Activated CD4-positive, alpha-beta T cell treated with anti-CD3 and anti-CD28 coated beads for 48 hours (primary cell): Measurements from ENCODE around the gene LARP1.

ENCODE experiments used
- DNase-seq: peaks from one replicate; pipeline ENCODE4 v3.0.0-alpha.2; 2020

LARP1 gene

DNA sequence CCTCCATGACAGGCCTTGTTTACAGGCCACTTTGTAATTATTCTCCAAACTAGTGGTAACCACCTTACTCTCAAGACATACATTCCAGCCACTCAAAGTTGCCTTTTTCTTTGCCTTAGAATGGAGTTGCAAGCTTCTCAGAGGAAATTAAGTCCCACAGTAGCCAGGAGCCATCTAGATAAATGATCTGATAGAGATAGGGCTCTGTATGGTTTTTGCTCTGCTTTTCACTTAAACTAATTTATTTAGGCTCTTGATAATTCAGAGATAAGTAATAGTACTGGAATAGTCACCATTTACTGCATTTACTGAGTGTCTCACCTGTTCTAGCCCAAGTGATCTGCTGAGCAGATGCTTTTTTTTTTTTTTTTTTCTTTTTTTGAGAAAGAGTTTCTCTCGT, 7.5 kb downstream of the LARP1 start:
- DNase-seq: no peak

DNA sequence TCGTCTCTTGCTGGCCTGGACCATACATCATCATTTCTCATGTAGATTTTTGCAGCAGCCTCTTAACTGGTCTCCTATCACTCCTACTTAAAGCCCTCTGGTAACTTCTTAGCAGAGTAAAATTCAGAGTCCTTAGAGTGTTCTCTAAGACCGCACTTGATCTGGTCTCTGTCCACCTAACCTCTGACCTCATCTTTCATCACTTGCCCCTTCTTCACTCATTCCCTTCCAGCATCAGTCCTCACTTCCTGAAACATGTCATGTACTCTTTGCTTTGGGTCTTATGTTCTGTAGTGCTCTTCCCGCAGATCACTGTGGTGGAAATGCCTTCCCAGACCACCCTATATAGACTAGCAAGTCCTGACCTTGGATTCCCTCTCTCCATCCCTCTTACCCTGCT, 9.8 kb downstream of the LARP1 start:
- DNase-seq: no peak

DNA sequence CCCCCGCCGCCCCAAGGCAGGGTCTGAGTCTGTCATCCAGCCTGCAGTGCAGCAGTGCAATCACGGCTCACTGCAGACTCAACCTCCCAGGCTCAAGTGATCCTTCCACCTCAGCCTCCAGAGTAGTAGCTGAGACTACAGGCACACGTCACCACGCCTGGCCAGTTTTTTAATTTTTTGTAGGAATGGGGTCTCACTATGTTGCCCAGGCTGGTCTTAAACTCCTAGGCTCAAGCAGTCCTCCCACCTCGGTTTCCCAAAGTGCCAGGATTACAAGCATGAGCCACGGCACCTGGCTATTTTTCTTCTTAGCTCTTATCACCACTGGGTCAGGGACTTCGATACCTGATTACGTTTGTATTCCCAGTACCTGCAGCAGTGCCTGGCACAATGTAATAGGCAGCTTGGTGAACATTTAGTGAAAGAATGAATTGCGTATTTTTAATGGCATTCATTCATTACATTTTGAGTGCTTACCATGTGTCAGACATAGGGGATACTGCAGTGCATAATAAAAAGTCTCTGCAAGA, 10.3 kb downstream of the LARP1 start:
- DNase-seq: no peak

DNA sequence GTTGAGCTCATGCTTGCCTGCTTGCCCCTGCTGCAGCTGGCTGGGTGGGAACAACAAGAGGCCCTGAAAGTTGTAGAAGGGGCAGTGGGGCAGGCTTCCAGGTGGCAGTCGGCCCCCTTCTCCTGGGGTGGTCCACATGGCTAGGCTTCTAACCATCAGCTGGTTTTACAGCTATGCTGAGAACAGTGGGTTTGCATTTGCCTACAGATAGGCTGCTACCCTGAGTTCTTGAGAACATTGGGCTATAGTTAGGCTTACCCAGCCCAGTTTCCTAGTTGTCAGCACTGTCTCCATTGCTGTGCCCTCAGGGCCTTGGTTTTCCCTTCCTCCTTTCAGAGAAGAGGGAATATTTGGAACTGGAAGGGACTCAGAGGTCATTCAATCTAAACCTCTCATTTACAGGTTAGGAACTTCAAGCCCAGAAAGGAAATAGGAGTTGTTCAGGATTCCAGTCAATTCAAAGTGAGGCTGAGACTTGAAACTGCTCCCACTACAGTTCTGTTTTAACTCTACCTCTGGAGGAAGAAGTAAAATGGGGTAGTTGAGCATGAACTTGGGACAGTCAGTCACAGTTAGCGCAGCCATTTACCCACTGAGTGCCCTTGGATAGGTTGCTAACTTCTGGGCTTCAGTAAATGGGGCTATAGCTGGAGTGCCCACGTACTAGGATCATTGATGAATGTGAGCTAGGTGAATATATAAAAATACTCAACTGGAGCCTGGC, 11.5 kb downstream of the LARP1 start:
- DNase-seq: no peak

DNA sequence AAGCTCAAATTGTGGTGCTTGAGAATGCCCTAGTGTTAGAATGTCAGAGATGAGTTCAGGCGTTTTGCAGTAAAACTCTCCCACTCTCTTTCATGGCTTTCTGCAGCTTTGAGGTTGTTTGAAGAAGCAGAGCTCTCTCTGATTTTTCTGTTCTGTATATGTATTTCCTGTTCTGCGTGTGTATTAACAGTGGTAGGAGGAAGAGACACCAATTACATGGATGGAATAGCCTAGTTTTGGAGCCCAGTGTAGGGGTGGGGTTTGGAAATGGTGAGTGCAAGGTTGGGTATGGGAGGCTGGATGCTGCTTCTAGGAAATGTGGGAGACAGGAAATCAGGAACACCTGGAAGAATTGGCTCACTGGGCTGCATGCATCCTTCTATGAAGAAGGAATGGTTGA, 12.4 kb downstream of the LARP1 start:
- DNase-seq: no peak

DNA sequence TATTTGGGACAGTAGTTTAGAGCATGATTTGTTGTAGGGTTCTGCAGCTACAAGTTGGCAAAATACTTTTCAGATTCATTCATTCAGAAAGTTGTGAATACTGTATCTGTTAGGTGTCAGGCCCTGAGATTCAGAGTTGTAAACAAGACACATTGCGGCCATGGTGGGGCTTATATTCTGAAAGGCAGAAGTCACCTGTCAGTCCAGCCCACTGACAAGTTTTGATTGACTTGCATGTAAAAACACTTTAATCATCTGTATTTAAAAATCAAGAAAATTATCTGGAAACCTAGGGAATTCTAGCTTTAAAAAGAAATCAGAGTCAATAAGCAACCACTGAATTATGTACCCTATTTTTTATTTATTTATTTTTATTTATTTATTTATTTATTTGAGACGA, 13.0 kb downstream of the LARP1 start:
- no peak for DNase-seq

DNA sequence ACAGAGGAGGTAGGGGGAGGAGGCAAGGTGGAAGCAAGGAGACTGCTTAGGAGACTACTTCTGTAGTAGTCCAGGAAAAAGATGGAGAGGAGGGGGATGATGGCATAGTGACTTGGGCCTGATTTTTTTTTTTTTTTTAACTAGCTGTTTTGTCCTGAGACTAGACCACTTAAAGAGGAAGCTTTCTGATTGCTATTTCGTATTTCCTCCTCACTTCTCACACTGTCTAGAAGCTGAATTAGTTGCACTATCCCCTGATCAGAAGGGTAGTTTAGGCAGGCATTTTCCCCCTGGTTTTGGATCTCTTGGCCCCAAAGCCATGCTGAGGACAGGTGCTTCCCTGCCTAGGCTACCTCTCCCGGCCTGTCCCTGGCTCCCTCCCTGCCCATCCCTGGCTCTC, 14.9 kb downstream of the LARP1 start:
- no peak for DNase-seq

DNA sequence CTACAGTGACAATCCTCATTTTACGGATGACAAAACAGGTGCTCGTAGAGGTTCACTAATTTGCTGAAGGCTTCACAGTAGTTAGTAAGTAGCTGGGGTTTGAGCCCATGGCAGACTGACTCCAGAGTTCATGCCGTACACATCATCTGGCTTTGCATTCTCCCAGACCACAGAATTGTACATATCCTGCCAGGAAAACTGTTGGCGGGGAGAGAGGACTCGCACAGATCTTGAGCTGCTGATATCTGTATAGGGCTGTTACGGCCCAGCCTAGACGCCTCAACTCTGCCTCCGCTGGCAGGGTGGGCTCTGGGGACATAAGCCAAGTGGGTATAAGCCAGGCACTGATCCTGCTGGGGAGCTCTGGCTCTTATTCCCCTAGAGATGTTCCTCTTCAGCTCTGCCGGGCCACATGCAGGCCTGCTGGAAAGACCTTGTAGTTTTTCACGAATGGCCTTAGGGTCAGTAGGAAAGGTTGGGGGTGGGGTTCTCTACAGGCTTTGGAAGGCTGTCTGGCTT, 16.3 kb downstream of the LARP1 start:
- no peak for DNase-seq

DNA sequence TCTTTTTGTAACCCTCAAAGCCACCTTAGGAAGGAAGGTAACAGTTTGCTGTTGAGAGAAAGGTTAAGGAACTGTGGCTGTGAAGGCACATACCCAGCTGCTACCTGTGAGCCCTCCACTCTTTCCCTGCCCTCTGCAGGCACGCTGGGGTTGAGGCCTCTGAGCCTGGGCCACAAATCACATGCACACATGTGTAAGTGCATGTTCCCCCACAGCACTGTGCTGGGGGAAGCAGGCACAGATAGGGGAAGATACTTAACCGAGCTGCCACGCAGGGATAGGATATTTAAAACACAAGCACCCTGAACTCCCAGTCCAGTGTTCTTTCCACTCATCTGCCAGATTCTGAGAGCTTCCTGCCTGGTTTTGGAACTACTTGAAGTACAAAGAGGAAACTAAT, 18.1 kb downstream of the LARP1 start:
- no peak for DNase-seq

DNA sequence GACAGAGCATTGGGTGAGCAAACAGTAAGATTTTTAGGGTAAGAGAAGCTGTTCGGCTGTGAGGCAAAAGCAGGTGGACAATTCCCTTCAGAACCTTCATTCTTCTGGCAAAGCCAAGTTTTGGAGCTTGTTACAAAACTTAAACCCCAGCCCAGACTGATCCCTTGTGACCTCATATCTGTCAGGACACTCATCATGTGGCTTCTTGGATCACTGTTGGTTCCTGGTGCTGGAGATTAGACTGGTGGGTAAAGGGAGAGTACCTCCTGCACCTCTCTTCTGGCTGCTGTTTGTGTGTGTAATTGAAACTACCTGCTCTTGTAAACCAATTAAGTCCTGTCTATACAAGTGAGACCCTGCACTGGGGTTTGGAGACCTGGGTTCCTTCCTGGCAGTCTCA, 21.0 kb downstream of the LARP1 start:
- DNase-seq: no peak

DNA sequence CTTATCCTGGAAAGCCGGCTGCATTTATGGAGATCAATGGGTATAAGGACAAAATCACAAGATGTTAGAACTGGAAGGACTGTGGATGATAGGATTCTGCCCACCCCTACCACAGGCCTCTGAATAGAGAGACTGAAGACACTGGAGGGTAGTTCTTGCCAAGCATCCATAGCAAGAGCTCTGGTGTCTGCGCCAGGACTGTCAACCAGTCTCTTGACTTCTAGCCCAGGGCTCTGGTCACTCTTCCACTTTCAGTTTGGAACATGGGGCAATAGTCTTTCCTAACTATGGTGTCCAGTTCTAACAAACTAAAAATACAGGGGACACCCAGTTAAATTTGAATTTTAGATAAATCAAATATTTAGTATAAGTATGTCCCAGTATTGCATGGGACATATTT, 23.4 kb downstream of the LARP1 start:
- DNase-seq: no peak

DNA sequence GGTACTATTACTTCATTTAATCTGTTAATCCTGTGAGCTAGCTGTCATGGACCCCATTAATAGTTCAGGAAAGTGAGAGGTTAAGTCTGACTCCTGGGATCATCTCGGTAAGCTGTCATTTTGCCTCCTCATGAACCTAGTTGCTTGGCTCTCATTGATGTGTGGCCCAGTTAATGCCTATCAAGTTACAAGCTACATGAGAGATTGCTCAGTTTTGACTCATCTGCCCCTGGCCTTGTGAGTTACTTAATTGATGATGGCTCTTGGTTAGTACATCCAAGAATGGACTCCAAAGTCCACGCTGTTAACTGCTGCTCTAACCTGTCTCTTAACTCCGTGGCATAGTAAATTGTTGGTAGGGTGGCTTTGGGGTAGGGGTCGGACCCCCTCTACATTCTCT, 23.9 kb downstream of the LARP1 start:
- DNase-seq: no peak

DNA sequence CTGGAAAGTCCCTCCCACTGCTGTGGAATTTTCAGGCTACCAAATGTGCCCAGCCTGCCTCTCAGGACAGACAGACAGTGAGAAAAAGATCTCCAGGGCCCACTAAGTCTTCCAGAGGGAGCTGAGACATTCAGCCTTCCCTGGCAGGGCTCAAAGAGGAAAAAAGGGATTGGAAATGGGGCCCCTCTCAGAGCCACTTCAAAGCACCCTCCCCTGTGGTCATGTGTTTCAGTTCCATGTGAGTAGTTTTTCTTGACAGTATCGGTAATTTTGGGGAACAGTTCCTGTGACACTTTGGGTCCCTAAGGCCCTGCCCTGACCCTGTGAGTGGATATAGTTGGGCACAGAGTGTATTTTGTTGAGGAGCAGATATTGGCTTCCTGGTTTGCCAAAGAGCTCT, 25.0 kb downstream of the LARP1 start:
- no peak for DNase-seq

DNA sequence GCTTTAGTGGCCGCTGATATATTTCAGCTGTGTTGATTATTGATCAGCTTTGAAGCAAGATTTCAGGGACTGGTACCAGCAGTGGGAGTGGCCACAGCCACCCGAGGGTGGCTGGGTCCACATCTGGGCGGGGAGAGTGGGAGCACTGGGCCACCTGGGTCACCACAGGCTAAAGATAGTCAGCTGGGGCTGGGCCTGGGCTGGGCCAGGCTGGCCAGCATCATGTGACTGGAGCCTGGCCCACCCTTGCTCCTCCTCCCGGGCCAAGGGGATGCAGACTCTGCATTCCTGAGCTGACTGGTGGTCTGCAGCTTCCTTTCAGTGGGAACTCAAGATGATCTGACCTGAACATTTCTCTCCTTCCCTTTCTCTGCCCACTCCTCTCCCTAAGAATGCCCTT, 27.1 kb downstream of the LARP1 start:
- DNase-seq: no peak

DNA sequence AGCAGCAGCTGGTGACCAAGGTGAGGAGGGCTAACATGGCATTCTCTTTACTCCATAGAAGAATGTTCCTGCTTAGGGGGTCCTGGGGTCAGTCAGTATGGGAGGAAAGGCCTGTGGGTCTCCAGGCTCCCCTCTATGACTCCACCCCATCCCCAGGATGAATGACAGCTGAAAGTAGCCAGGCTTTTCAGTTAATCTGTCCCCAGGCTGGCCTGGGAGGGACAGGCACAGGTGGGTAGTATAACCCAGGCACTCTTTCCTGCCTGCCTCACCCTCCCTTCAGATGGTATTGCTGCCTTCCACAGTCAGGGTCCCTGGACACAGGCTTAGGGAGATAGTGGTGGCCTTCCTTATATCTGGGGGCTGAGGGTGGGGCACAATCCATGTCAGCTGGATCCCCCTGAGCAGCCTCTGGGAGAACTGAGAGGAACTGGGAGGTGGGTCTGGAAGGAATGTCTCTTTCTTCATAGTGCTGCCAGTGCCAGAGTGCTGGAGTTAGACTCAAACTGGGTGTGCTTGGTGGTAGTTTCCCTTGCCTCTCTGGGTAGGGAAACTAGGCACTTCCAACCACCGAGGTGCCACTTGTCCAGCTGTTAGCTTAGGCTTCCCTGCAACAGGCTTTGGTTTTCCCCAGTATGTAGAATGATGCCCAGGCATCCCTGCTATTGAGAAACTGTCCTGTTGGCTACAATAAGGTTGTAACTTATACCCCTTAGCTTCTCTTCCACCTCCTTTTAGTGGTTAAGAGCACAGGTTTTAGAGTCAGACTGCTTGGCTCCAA, 27.8 kb downstream of the LARP1 start:
- DNase-seq: no peak

DNA sequence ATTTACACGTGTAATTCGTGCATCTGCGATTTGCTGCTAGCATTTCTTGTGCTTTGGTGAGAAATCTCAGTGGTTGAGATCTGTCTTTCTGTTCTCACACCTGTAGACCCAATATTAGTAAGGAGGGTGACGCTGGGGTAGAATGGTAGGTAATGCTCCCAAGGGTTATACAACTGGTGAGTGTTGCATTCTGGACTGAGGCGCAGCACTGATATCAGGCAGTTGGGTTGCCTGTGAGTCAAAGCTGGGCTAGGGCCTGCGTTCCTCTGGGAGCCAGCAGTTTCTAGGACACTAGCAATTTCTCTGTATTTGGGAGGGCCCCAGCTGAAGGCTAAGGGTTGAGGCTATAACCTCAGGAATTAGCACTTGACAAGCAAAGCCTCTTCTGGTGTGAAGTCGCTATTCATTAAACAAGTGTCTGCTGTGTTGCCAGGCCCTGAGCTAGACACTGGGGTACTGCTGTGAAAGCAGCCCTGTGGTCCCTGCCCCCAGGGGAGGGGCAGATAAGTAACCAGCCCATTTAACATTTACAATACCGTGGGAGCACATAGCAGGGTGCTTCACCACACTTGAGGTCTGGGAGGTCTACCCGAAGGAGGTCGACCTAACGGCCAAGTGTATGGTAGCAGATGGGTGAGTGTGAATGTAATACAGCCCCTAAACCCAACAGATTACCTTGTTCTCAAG, 28.7 kb downstream of the LARP1 start:
- no peak for DNase-seq

DNA sequence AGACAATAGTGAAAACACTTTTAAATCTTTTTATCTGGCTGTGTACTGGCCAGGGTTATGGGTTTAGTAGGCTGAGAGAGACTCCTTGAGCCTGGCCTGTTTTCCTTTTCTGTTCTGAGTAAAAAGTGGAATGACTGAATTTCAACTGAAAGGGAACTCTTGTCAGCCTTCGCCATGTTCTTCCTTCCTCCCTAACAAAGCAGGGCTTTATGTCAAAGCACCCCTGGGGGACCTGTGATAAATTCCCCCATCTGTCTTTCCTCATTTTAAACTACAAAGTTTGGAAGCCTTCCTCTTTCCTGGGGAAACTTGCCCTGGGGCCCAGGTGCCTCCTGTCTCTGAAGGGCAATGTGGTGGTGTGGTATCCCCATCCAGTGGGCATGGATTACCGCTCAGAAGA, 29.7 kb downstream of the LARP1 start:
- no peak for DNase-seq

DNA sequence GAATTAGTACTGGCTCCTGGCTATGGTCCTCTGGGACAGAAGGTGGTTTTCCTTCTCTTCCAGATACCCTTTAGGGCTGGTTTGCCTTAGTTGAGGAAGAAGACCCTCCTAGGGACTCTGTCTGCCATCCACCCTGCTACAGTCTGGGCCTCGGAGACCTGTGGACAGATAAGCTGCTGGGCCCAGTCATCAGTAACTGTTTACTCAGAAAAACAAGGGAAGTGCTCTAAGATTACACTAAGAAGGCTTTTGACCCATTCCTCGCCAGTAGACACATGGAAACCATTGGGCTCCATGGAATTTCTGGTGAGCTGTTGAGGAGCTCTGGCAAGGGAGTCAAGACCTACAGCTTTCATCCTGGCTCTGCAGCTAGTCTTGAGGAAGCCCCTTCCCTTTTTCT, 31.2 kb downstream of the LARP1 start:
- DNase-seq: no peak

DNA sequence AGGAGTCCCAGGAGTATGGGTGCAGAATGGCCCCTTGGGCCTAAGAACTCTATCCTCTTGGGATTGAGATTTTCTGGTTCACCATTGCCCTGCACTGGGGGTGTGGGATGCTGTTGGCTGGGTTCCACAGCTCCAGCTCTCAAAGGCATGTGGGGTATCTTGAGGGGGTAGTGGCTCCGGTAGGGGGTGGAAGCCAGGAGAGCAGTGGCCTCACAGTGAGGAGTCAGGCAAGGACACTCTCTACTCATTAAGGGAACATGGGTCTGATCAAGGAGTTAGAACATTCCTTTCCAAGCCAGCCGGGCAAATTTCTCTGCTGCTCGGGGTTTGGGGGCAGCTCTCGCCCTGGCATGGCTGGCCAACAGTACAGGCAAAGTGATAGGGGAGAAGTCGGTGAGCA, 33.0 kb downstream of the LARP1 start:
- no peak for DNase-seq

DNA sequence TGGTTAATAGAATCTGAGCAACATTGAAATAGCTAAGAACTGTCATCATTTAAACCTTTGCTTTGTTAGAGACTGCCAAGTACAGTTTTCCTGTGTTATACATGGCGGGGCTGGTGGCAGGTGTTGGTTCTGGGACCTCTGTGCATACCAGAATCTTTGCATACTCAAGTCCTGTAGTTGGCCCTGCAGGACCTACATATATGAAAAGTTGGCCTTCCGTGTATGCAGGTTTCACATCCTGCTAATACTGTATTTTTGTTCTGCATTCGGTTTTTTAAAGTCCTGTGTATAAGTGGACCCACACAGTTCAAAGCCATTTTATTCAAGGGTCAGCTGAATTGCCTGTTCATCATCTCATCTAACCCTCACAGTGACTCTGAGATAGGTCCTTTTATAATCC, 36.4 kb downstream of the LARP1 start:
- DNase-seq: no peak

DNA sequence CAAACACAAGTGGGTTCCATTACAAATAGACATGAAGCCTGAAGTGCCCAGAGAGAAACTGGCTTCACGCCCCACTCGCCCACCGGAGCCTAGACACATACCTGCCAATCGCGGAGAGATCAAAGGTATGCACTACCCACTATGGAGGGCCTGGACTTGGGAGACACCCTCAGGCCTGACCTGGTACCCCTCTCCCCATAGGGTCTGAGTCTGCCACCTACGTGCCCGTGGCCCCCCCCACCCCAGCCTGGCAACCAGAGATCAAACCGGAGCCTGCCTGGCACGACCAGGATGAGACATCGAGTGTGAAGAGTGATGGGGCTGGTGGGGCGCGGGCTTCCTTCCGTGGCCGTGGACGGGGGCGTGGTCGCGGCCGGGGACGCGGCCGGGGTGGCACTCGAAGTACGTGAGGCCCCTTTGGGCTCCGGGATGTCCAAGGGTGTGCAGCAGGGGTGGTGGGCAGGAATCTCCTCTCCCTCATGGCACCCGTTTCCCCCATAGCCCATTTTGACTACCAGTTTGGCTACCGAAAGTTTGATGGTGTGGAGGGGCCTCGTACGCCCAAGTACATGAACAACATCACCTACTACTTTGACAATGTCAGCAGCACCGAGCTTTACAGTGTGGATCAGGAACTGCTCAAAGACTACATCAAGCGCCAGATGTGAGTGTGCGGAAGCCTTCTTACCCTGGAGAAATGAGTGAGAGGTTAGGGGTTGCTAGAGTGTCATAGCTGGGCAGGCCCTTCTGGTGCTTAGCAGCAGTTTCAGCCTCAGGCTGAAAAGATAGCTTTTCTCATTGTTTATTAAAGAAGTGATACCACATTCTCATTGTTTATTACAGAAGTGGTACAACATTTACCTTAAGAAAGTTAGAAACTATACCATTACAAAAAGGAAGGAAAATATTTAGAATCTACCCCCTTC, 38.7 kb downstream of the LARP1 start:
- no peak for DNase-seq

DNA sequence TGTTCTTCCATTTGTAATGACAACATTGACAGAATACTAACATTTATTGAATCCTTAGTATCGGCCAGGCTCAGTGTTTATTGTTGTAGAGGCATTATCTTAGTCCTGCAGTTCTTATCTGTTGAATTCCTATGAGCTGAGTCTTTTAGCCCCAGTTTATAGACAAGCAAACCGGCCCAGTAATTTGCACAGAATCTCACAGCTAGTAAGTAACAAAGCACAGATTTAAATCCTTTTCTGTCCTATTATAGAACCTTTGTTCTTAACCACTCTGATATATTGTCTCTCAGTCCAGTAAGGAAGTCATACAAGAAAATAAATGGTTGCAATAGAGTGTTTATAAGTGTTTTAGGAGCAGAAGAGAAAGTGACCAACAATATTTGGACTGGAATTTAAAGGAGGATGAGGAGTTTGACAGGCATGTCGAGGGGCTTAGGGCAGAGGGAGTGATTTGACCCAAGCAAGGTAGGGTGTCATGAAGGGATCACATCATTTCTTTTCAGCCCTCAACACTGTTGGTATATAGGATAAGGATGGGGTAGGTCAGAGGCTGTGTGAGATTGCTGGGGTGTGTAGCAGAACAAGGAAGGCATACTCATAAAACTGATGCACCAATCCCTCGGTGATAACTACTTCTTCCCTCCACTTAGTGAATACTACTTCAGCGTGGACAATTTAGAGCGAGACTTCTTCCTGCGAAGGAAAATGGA, 39.5 kb downstream of the LARP1 start:
- no peak for DNase-seq
